HG03439 (cell line): ENCODE results near the gene NYAP1.
"Not testable (repeated sequence)": the region's sequence is repeated elsewhere in the genome, so short reads cannot be mapped to it uniquely, and the experiment has no call there.

ENCODE experiments used
- ATAC-seq: cut with Tn5 transposase; IDR thresholded peaks from one replicate; pipeline ENCODE4 v1.9.1; 2021; ENCODE audit warnings: mild to moderate bottlenecking, moderate library complexity; ENCODE audit not compliant: unreplicated experiment

The NYAP1 gene

GRCh38 chr7:100509231-100509630, 25.5 kb downstream of the NYAP1 start:
- ATAC-seq: no peak

DNA sequence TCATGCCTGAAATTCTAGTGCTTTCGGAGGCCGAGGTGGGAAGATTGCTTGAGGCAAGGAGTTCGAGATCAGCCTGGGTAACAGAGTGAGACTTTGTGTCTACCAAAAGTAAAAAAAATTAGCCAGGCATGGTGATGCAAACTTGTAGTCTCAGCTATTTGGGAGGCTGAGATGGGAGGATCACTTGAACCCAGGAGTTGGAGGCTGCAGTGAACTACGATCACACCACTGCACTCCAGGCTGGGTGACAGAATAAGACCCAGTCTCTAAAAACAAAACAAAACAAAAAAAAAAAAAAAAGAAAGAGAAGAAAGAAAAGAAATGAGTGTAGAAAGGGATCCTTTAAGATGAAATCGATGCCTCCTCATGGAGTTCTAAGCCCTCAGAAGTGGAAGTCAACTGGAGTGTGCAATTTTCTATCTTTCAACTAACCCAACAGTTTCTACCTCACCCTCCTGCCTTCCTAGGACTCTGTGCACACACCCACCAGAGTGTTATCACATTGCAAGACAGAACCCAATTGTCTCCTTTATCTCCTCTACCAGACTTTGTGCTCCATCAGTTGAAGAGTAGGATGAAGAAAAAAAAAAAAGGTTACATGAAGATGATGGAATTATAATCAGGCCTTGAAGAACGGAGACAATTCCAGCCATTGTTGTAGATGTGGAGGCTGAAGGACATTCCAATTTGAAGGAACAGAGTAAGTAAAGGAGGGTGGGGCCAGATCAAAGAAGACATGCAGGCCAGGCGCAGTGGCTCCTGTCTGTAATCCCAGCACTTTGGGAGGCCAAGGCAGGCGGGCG, 26.9 kb downstream of the NYAP1 start:
- ATAC-seq: no peak

DNA sequence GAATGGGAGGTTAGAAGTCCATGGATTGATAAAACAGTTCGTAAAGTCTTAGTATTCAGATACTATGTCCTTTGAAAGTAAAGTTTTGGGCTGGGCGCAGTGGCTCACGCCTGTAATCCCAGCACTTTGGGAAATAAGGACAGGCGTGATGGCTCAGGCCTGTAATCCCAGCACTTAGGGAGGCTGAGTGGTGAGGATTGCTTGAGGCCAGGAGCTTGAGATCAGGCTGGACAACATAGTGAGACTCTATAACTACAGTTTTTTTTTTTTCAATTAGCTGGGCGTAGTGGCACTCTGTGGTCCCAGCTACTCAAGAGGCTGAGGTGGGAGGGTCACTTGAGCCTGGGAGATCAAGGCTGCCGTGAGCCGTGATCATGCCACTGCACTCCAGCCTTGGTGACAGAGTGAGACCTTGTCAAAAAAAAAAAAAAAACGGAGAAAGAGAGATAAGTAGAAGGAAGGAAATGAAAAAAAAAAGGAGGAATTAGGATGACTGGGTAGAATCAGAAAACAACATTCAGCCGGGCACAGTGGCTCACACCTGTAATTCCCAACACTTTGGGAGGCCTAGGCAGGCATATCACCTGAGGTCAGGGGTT, 29.6 kb downstream of the NYAP1 start:
- ATAC-seq: no peak

DNA sequence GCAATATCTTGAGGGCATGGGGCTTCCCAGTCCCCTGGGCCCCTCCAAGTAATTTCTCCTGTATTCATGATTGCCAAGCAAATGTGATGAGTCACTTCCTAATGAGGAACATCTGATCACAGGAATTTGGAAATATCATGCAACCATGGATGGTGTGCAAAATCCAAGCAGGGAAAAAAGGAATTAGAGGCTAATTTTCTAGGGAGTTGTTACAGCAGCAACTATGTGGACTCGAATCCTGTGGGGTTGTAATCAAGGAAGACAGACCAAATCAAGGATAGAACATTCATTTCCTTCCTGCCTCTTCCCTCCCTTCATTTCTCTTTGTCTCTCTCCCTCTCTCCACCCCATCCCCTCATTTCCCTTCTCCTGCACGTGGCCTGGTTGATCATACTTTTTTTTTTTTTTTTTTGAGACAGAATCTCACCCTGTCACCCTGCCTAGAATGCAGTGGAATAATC, 31.4 kb downstream of the NYAP1 start:
- no peak for ATAC-seq

DNA sequence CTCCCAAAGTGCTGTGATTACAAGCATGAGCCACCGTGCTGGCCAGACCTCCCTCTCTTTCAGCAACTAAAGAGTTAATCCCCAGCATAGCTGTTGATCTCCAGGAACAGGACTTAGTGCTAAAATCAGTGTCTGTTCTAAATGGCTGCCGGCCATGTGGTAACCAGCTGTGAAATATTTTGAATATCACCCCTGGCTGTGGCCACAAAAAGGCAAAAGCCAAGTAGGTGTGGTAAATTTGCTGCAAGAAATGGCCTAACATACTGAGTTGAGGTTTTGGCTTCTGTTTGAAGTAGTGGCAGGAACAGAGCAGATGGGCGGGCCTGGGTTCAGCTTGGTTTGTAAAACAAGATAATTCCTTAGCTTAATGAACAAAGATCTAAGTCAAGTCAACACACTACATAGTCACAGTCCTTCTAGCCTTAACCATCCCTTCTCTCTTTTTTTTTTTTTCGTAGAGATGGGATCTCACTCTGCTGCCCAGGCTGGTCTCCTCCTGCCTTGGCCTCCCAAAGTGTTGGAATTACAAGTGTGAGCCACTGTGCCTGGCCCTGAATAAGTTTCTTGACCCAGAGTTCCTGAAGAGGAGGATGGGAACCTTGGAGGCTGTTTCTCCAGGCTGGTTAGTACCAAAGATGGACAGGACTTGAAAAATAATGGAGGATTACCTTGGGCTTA, 32.5 kb downstream of the NYAP1 start:
- no peak for ATAC-seq

DNA sequence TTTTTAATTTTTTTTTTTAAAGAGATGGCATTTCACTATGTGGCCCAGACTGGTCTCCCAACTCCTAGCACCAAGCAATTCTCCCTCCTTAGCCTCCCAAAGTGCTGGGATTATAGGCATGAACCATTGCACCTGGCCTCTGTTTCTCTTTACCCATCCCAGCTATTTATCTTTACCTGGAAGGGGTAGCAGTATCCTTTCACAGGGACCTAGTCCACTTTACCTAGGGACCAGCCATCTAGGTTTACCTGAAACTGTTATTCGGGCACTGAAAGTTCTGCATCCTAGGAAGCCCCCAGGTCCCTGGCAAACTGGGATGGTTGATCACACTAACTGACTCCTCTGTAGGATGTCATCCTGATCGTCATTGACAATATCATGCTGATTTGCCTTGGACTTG, 33.6 kb downstream of the NYAP1 start:
- no peak for ATAC-seq

DNA sequence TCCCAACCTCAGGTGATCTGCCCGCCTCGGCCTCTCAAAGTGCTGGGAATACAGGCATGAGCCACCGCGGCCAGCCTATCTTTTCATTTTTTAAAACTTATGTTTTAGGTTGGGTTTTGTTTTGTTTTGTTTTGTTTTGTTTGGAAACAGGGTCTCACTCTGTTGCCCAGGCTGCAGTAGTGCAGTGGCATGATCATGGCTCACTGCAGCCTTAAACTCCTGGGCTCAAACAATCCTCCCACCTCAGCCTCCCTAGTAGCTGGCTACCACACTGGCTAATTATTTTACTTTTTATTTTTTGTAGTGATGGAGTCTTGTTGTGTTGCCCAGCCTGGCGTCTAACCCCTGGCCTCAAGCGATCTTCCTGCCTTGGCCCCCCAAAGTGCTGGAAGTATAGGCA, 35.9 kb downstream of the NYAP1 start:
- ATAC-seq: no peak

GRCh38 chr7:100520138-100520537, 36.4 kb downstream of the NYAP1 start:
- ATAC-seq: no peak

DNA sequence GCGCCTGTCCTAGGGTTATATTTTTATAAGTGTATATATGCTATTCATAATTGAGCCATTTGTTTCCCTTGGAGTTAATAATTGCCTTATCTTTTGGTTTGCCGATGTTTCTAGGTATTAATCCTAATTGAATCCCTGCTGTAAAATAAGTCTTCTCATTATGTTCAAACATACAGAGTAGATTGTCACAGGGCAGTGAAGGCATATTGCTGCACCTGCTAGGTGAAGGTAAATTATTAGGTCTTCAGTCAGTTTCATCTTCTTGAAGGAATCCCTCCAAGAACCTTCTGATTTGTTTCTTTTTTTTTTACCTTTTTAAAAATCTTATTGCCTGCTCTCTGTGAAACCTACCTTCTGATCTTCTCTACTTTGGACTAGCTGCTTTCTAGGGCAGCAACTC, 37.3 kb downstream of the NYAP1 start:
- ATAC-seq: no peak

DNA sequence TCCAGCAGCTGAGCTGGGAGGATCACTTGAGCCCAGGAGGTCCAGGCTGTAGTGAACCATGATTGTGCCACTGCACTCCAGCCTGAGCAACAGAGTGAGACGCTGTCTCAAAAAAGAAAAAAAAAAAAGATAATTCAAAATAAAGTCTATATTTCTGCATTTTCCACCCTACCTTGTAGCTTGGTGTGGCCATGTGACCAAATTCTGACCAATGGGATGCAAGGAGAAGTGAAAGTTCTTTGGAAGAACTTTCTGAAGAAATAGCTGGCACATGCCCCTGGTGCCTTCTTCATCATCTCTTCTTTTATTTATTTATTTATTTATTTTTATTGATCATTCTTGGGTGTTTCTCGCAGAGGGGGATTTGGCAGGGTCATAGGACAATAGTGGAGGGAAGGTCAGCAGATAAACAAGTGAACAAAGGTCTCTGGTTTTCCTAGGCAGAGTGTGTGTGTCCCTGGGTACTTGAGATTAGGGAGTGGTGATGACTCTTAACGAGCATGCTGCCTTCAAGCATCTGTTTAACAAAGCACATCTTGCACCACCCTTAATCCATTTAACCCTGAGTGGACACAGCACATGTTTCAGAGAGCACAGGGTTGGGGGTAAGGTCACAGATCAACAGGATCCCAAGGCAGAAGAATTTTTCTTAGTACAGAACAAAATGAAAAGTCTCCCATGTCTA, 38.3 kb downstream of the NYAP1 start:
- not testable (repeated sequence) for ATAC-seq

DNA sequence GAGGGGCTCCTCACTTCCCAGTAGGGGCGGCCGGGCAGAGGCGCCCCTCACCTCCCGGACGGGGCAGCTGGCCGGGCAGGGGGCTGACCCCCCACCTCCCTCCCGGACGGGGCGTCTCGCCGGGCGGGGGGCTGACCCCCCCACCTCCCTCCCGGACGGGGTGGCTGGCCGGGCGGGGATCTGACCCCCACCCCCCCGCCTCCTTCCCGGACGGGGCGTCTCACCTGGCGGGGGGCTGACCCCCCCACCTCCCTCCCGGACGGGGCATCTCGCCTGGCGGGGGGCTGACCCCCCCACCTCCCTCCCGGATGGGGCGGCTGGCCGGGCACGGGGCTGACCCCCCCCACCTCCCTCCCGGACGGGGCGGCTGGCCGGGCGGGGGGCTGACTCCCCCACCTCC, 39.5 kb downstream of the NYAP1 start:
- not testable (repeated sequence) for ATAC-seq

GRCh38 chr7:100528108-100528866, 44.6 kb downstream of the NYAP1 start:
- not testable (repeated sequence) for ATAC-seq

GRCh38 chr7:100532165-100533022, 48.7 kb downstream of the NYAP1 start:
- no peak for ATAC-seq

GRCh38 chr7:100535982-100536381, 52.3 kb downstream of the NYAP1 start:
- not testable (repeated sequence) for ATAC-seq

DNA sequence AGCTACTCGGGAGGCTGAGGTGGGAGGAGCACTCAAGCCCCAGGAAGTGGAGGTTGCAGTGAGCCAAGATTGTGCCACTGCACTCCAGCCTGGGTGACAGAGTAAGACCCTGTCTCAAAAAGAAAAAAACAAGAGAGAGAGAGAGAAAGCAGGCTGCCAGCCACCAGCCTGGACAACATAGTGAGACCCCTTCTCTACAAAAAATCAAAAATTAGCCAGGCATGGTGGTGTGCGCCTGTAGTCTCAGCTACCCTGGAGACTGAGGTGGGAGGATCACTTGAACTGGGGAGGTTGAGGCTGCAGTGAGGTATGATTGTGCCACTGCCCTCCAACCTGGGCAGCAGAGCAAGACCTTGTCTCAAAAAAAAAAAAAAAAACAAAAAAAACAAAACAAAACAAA, 53.0 kb downstream of the NYAP1 start:
- not testable (repeated sequence) for ATAC-seq

DNA sequence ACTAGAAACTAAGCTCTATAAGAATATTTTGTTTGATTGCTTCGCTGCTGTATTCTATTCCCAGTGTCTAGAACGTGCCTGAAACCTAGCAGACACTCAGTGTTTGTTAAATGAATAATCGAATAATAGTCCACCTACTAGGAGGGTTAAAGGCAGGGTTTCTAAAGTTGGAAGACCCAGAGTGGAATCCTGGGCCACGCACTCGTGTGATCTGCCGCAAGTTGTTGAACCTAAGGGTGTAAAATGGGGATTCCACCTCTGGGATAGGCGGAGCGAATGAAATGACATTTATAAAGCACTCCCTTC, 54.6 kb downstream of the NYAP1 start:
- ATAC-seq: peak; percentile 1

- ATAC-seq: peak; percentile 90
Observed at GRCh38 chr7:100538654-100539435, 55.1 kb downstream of the NYAP1 start, which contains the start of gene AGFG2. Gene AGFG2 (plus strand): TSS chr7:100539203. CDS start chr7:100539347, 144 bp downstream.

DNA sequence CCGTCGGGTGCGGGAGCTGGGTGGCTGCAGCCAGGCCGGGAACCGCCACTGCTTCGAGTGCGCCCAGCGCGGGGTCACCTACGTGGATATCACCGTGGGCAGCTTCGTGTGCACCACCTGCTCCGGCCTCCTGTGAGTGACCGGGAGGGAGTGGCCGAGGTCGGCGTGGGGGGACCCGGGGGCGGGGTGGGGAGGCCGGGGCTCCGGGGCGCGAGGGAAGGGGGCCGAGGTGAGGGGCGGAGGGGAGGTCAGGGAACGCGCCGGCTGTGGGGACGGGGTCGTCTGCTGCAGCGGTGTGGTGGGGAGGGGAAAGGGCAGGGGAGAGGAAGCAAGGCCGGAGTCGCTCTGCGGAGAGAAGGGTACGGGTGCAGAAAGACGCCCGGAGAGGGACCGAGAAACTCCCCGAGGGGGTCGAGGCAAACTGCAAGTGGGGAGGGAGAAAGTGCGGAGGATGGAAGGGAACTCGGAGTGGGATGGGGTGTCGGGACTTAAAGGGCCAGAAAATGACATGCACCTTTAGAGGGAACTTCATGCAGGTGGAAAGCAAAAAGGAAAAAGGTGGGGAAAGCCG, 55.8 kb downstream of the NYAP1 start:
- ATAC-seq: no peak
